GM18870 (cell line): ENCODE measurements around the gene SLC43A3.

ENCODE experiments used
- ATAC-seq: cut with Tn5 transposase; IDR thresholded peaks from one replicate; pipeline ENCODE4 v1.9.1; 2021; ENCODE audit warnings: moderate library complexity; ENCODE audit not compliant: unreplicated experiment

Gene SLC43A3

DNA sequence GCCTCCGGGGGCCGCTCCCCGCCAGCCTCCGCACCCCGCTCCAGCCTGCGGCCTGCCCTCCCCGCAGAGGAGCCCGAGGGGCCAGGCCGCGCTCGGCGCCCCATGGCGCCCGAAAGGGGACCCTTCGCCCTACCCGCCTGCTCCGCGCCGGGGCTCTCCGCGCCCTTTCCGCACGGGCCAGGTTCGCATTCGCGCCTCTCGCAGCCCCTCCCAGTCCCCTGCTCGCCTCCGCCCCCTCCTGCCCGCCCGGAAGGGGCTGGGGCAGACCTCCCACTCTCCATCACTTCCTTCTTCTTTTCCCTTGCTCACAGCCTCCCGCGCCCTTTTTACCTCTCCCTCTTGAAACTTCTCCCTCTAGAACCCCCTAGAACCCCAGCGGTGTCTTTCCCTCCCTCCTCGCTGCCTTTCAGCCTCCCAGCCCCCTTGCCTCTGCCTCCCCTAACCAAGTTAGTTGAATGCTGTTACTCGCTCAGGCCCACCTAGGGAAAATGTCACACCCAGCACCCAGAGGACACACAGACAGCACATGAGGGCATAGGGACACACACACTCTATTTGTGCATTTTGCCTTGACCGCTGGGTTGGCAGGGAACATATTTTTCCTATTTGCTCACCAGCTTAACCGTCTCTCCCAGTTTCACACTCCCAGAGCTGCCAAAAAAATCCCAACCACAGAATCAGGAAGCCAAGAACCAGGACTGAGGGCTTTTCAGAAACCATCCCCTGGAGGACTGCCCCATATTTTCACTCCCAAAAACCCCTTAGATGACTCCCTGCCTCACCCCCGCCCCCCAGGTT is at the start of gene SLC43A3:
SLC43A3 (minus strand) TSS at position 193 of the 798 bp plus-strand sequence. CDS start 949 bp downstream, outside the sequence.
- peak; percentile 35 for ATAC-seq

DNA sequence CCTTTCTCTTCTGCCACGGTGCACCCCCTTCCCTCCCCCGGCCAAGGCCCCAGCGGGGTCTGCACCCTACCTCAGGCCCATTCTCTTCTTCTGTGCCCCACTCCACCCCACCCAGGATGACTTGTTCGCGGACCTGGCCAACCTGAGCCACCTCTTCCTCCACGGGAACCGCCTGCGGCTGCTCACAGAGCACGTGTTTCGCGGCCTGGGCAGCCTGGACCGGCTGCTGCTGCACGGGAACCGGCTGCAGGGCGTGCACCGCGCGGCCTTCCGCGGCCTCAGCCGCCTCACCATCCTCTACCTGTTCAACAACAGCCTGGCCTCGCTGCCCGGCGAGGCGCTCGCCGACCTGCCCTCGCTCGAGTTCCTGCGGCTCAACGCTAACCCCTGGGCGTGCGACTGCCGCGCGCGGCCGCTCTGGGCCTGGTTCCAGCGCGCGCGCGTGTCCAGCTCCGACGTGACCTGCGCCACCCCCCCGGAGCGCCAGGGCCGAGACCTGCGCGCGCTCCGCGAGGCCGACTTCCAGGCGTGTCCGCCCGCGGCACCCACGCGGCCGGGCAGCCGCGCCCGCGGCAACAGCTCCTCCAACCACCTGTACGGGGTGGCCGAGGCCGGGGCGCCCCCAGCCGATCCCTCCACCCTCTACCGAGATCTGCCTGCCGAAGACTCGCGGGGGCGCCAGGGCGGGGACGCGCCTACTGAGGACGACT is 49.3 kb upstream of the SLC43A3 start:
- no peak for ATAC-seq

- ATAC-seq, result no peak
Measured at GRCh38 chr11:57475671-57476046, 48.7 kb upstream of the SLC43A3 start.

- no peak for ATAC-seq
Measured at GRCh38 chr11:57475191-57475590, 48.3 kb upstream of the SLC43A3 start.

GRCh38 chr11:57474803-57475115 is 47.8 kb upstream of the SLC43A3 start:
- ATAC-seq, result no peak

- ATAC-seq, result peak; percentile 64
Measured at GRCh38 chr11:57474017-57474802, 47.3 kb upstream of the SLC43A3 start.

- no peak for ATAC-seq
Measured at GRCh38 chr11:57473285-57473841, 46.4 kb upstream of the SLC43A3 start.

DNA sequence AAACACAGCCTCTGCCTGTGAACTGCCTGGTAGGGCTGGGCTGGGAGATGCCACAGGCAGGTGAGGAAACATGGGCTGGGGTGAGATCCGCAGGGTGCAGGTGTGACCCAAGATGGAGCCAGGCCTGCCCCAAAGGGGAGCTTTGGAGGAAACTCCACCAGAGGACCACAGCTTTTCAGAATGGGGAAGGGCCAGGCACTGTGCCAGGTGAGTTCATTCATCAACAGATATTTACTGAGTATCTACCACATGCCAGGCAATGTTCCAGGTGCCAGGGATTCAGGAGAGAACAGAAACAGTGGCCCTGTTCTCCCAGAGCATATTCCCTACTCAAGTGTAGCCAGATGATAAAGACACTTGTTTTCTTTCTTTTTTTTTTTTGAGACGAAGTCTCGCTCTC is 44.6 kb upstream of the SLC43A3 start:
- ATAC-seq, result no peak

DNA sequence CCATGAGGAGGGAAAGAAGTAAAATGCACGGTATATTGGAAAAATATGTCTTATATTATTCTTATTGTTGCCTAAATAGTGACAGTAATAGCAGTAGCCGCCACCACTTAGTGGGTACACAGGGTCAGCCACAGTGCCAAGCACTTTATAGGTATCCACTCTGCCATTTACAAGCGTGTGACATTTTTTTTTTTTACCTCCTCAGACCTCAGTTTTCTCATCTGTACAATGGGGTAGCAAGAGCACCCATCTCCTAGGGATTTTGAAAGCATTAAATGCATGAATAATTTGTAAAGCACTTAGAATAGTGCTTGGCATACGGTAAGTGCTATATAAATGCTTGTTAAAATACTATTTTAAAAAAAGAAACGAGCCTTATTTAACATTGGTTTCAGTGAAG is 42.3 kb upstream of the SLC43A3 start:
- no peak for ATAC-seq

- no peak for ATAC-seq
Measured at GRCh38 chr11:57468276-57468675, 41.4 kb upstream of the SLC43A3 start.

DNA sequence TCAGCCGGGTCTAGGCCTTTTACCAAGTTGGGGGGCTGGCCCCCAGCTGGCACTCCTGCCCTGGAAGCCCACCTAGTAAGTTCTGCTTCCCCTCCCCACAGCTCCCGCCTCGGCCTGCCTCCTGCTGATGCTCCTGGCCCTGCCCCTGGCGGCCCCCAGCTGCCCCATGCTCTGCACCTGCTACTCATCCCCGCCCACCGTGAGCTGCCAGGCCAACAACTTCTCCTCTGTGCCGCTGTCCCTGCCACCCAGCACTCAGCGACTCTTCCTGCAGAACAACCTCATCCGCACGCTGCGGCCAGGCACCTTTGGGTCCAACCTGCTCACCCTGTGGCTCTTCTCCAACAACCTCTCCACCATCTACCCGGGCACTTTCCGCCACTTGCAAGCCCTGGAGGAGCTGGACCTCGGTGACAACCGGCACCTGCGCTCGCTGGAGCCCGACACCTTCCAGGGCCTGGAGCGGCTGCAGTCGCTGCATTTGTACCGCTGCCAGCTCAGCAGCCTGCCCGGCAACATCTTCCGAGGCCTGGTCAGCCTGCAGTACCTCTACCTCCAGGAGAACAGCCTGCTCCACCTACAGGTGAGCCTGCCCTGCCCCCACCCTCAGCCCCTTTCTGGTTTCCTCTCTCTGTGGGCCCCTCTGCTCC is 40.7 kb upstream of the SLC43A3 start:
- ATAC-seq, result no peak

DNA sequence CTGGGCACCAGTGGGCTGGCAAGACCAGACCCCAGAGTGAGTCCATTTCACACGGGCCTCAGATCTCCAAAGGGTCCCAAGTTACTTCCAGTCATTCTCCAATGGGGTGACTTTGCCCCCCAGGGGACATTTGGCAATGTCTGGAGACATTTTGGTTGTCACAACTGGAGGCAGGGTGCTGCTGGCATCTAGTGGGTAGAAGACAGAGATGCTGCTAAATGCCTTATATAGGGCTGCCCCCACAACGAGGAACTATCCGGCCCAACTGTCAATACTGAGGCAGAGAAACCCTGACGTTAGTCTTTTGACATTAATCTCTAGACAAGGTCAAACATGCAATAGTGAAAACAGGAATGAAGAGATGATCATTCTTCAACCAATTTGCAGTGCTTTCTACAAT is 39.8 kb upstream of the SLC43A3 start:
- no peak for ATAC-seq

DNA sequence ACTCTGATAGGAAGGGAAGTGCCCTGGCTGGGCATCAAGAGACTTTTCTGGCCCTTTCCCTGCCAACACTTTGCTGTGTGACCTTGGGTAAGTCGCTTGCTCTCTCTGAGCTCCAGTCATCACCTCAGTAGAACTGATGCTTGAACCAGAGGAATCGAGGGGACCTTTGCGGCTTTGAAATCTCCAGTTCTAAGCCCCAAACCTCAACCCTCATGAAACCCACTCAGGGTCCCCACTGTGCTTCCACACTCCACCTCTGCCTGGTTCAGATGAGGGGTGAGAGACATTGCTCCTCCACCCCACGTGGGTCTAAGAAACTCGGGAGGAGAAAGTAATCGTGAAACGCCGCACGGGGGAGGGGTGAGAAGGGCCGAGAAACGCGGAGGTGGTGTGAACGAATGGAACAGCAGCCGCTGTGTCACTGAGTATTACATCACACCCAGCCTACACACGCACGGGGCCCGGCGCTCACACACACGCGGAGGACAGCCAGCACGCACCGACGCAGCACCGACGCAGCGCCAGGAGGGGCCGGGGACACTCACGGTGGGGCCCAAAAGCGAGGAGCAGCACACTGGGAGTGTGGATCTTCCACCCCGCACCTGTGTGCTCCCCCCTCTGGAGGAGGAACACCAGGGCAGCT is 37.7 kb upstream of the SLC43A3 start:
- ATAC-seq, result no peak

DNA sequence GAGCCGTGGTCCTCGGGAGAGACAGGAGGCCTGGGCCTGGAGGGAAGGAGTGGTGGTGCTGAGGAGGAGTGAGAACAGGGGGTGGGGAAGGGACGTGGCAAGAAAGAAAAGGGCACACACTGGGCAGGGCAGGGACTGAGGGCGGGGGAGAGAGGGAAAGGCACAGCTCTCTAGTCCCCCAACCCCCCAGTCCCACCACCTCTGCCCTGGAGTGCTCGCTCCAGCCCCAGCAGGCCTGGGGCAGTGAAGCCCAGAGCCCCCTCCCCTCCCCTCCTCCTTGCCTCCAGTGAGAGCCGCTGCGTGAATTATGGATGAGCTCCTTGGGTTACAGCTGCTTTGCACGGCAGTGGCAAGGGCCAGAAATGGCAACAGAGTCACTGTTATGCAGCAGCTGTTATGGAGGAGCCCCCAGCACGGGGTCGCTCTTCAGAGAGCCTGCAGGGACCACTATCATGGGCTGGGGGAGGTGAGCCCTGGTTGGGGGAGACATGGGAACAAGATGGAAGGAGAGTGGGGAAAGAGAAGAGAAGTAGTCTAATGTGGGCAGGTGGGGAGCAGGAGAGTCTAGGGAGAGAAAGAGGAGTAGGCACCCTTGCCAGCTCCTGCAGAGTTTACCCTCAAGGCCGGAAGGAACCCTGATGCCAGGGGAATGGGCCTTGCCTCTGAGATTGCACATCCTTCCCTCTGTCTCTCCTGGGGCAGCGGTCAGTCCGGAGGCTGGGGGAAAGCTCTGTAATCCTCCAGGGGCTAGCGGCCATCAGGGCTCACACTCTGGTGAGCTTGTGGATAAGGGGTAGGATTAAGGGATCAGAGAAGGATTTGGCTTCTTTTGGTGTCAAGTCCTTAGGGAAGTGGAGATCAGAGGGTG is 37.0 kb upstream of the SLC43A3 start:
- ATAC-seq, result no peak

DNA sequence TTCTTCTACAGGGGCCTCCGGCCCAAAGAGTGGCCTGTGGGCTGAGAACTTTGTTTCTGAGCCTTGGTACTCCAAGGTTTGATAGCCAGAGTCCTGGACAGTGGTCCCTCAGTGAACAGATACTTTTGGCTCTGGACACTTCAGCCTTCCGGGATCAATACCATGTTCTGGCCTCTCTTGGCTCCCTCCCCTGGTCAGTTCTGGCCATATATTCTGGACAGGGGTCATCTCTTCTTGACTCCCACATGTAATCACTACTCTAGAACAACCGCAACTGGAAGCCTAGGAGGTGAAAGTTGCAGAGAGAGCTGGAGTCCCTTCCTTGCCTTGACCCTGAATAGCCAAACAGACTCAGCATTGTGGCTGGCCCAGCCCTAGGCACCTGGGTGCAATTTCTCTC is 35.7 kb upstream of the SLC43A3 start:
- ATAC-seq, result no peak

DNA sequence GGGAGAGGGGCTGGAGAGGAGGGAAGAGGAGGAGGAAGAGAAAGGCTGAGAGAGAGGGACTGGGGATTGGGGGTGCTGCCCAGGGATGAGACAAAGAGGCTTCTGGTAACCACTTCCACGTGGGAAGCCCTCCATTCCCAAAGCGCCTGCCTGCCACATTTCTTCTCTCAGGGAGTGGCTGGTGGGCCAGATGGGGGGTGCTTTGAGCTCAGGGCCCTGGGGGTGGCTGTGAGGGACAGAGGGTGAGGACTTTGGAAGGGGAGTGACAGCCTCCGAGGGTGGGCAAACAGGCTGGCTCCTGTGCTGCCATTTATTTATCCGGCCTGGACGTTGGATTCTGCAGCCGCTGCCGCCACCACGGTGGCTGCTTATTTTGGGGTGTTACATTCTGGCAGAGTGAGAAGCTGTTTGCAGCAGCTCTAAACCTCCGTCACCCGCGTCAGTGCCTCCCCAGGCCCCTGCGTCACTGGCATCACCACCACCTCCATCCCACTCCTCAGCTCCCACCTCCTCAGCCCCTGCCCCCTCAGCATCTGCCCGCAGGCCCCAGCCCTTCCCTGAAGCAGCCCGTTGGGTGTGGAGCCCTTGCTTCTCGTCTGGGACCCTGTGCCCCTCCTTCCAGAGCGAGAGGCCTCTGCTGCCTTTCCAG is 35.0 kb upstream of the SLC43A3 start:
- ATAC-seq, result no peak

- no peak for ATAC-seq
Measured at GRCh38 chr11:57460758-57461749, 34.1 kb upstream of the SLC43A3 start.
